GM18519 (cell line): ENCODE data around the gene PRSS27.

Experiments used
- ATAC-seq: cut with Tn5 transposase; IDR thresholded peaks from one replicate; pipeline ENCODE4 v1.9.1; 2021; ENCODE audit warnings: mild to moderate bottlenecking, moderate library complexity; ENCODE audit not compliant: unreplicated experiment, low FRiP score

The PRSS27 gene

GRCh38 chr16:2720064-2720457 lies at the start of gene PRSS27:
Gene PRSS27 (minus strand): TSS chr16:2720224. CDS start chr16:2720160, 64 bp downstream.
- no peak for ATAC-seq

DNA sequence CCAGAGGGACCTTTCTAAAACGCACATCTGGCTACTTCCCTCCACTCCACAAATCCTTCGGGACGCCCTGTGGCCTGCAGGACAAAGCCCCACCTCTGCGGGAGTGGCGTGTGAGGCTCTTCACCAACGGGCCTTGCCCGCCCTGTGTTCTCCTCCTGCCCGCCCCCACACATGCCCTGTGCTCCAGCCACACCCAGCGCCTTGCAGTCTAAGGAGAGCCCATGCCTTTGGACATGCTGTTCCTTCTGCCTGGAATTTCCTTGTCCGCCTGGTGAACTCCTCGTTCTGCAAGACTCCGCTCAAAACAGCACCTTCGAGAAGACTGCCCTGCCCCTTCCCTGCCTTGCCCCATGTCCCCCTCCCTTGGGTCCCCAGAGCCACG lies 49.6 kb upstream of the PRSS27 start:
- no peak for ATAC-seq

DNA sequence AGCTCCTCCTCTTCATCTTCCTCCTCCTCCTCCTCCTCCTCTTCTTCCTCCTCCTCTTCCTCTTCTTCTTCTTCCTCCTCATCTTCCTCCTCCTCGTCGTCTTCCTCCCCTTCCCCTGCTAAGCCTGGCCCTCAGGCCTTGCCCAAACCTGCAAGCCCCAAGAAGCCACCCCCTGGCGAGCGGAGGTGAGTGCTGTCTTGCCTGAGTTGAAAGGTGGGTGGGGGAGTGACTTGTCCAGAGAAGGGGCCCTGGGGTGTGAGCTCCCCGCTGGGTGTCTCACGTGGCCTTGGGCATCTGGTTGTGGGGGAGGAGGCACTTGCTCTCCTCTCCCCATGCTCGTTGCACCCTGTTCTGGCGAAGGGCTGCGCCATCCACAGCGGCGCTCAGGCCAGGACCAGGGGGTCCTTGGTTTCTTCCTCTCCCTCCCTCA lies 49.1 kb upstream of the PRSS27 start:
- ATAC-seq = no peak

- no peak for ATAC-seq
These were observed 48.5 kb upstream of the PRSS27 start for GRCh38 chr16:2768403-2769089.

- no peak for ATAC-seq
These were observed 47.9 kb upstream of the PRSS27 start for GRCh38 chr16:2767891-2768290.

DNA sequence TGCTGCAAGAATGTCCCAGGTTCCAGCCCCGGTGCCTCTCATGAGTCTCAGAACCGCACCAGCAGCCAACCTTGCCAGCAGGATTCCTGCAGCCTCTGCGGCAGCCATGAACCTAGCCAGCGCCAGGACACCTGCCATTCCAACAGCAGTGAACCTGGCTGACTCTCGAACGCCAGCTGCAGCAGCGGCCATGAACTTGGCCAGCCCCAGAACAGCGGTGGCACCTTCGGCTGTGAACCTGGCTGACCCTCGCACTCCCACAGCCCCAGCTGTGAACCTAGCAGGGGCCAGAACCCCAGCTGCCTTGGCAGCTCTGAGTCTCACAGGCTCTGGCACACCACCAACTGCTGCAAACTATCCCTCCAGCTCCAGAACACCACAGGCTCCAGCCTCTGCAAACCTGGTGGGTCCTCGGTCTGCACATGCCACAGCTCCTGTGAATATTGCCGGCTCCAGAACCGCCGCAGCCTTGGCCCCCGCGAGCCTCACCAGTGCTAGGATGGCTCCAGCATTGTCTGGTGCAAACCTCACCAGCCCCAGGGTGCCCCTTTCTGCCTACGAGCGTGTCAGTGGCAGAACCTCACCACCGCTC lies 47.2 kb upstream of the PRSS27 start:
- ATAC-seq = no peak

DNA sequence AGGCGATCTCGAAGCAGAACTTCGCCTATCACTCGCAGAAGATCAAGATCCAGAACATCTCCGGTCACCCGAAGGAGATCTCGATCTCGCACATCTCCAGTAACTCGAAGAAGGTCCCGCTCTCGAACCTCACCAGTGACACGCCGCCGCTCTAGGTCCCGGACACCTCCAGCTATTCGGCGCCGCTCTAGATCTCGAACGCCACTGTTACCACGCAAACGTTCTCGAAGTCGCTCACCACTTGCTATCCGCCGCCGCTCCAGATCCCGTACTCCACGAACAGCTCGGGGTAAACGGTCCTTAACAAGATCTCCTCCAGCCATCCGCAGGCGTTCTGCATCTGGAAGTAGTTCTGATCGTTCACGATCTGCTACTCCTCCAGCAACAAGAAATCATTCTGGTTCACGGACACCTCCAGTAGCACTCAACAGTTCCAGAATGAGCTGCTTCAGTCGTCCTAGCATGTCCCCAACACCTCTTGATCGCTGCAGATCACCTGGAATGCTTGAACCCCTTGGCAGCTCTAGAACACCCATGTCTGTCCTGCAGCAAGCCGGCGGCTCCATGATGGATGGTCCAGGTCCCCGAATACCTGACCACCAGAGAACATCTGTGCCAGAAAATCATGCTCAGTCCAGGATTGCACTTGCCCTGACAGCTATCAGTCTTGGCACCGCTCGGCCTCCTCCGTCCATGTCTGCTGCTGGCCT lies 46.6 kb upstream of the PRSS27 start:
- ATAC-seq = no peak

DNA sequence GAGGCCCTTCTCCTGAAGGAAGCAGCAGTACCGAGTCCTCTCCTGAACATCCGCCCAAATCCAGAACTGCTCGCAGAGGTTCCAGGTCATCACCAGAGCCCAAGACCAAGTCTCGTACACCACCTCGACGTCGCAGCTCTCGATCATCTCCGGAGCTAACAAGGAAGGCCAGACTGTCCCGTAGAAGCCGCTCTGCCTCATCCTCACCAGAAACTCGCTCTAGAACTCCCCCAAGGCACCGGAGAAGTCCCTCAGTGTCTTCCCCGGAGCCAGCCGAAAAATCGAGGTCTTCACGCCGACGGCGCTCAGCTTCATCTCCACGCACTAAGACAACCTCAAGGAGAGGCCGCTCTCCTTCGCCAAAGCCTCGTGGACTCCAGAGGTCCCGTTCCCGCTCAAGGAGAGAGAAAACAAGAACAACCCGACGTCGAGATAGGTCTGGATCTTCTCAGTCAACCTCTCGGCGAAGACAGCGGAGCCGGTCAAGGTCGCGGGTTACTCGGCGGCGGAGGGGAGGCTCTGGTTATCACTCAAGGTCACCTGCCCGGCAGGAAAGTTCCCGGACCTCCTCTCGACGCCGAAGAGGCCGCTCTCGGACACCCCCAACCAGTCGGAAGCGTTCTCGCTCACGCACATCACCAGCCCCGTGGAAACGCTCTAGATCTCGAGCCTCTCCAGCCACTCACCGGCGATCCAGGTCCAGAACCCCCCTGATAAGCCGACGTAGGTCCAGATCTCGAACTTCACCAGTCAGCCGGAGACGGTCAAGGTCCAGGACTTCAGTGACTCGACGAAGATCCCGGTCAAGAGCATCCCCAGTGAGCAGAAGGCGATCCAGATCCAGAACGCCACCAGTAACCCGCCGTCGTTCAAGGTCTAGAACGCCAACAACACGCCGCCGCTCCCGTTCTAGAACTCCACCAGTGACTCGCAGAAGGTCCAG lies 45.7 kb upstream of the PRSS27 start:
- no peak for ATAC-seq

DNA sequence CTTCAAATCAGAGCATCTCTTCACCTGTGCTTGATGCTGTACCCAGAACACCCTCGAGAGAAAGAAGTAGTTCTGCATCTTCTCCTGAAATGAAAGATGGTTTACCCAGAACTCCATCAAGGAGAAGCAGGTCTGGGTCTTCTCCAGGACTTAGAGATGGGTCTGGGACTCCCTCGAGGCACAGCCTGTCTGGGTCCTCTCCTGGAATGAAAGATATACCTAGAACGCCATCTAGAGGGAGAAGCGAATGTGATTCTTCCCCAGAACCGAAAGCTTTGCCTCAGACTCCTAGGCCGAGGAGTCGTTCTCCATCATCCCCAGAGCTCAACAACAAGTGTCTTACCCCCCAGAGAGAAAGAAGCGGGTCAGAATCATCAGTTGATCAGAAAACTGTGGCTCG lies 44.7 kb upstream of the PRSS27 start:
- no peak for ATAC-seq

DNA sequence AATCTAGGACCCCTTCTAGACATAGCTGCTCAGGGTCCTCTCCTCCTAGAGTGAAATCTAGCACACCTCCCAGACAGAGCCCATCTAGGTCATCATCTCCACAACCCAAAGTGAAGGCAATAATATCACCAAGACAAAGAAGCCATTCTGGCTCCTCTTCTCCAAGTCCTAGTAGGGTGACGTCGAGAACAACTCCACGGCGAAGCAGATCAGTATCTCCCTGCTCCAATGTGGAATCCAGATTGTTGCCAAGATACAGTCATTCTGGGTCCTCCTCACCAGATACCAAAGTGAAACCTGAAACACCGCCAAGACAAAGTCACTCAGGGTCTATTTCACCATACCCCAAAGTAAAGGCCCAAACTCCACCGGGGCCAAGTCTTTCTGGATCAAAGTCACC lies 43.1 kb upstream of the PRSS27 start:
- ATAC-seq = no peak

DNA sequence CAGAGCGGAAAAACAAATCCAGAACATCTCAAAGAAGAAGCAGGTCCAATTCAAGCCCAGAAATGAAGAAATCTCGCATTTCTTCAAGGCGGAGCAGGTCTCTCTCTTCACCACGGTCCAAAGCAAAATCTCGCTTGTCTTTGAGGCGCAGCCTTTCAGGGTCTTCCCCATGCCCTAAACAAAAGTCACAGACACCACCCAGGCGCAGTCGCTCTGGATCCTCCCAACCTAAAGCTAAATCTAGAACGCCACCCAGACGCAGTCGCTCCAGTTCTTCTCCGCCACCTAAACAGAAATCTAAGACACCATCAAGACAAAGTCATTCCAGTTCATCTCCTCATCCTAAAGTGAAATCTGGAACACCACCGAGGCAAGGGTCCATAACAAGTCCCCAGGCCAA lies 42.7 kb upstream of the PRSS27 start:
- no peak for ATAC-seq

DNA sequence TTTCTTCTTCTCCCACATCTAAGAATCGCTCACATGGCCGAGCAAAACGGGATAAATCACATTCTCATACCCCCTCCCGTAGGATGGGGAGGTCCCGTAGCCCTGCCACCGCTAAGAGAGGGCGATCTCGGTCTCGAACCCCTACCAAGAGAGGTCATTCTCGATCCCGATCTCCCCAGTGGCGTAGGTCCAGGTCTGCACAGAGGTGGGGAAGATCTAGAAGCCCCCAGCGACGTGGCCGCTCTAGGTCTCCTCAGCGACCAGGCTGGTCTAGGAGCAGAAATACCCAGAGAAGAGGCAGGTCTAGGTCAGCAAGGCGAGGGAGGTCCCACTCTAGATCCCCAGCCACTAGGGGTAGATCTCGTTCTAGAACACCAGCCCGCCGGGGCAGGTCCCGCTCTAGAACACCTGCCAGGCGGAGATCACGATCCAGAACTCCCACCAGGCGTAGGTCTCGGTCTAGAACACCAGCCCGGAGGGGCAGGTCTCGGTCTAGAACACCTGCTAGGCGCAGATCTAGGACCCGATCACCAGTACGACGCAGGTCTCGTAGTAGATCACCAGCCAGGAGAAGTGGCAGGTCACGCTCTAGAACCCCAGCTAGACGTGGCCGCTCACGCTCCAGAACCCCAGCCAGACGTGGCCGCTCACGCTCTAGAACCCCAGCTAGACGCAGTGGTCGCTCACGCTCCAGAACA lies 42.0 kb upstream of the PRSS27 start:
- no peak for ATAC-seq

DNA sequence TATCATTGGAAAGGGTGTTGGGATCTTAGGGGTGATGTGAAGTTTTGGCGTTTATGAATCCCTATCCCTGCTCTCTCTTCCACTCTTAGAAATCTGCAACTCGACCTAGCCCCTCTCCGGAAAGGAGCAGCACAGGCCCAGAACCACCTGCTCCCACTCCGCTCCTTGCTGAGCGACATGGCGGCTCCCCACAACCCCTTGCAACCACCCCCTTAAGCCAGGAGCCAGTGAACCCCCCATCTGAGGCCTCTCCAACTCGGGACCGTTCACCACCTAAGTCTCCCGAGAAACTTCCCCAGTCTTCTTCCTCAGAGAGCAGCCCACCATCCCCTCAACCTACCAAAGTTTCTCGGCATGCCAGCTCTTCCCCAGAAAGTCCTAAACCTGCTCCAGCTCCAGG lies 41.4 kb upstream of the PRSS27 start:
- ATAC-seq = no peak

DNA sequence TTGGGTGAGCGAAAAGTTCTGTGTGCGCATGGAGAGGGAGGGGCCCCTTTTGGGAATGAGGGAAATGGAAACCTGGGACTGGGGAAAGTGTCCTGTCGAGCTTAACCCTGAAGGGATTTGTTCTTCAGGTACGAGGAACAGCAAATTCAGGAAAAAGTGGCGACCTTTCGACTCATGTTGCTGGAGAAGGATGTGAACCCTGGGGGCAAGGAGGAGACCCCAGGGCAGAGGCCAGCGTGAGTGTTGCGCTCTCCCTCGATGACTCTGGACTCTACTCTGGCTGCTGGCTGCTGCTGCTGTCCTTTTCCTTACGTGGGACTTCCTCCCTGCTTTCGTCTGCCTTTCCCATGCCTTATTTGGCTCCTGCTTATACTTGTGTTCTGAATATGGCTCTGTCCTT lies 37.3 kb upstream of the PRSS27 start:
- ATAC-seq = no peak

GRCh38 chr16:2756288-2757015 lies 36.4 kb upstream of the PRSS27 start:
- no peak for ATAC-seq

GRCh38 chr16:2755158-2755557 lies 35.1 kb upstream of the PRSS27 start:
- no peak for ATAC-seq

DNA sequence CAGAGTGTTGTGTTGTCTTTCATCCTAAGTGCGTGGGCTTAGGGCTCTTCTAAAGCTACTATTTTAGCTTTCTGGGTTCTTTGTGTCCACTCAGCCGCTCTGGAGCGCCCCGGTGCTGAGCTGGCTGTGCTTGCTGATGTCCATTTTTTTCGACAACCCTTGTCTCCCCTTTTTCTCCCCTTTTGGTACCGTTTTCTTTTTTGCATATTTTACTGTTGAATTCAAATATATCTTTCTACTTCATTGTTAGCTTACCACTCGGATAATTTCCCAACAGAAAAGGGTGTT lies 33.7 kb upstream of the PRSS27 start:
- ATAC-seq = no peak

GRCh38 chr16:2752850-2753732 lies 33.1 kb upstream of the PRSS27 start:
- ATAC-seq = no peak
